GM12872 (cell line): ENCODE measurements around the gene OCEL1.

ENCODE experiments used
- CTCF ChIP-seq: IDR thresholded peaks from 3 replicates; pipeline ENCODE4 v1.5.1; 2011; ENCODE audit warnings: low read depth, mild to moderate bottlenecking, low read length, moderate library complexity; ENCODE audit not compliant: insufficient read depth

Gene OCEL1

GRCh38 chr19:17264641-17264979 is 38.6 kb downstream of the OCEL1 start, which contains the start of gene USHBP1:
TSS of gene USHBP1 (minus strand) at chr19:17264745. CDS start at chr19:17264299, 446 bp downstream.
- TF ChIP-seq CTCF = no peak

GRCh38 chr19:17266026-17266425 is 40.0 kb downstream of the OCEL1 start:
- TF ChIP-seq CTCF = no peak

- no peak for TF ChIP-seq CTCF
These were observed 40.6 kb downstream of the OCEL1 start for GRCh38 chr19:17266589-17266974.

GRCh38 chr19:17266975-17267788 is 41.2 kb downstream of the OCEL1 start, which contains the start of gene BABAM1:
TSS of gene BABAM1 (plus strand) at chr19:17267443. CDS start at chr19:17268807, 1,364 bp downstream.
- no peak for TF ChIP-seq CTCF

- TF ChIP-seq CTCF = no peak
These were observed 42.7 kb downstream of the OCEL1 start for GRCh38 chr19:17268754-17269153.

- no peak for TF ChIP-seq CTCF
These were observed 49.6 kb downstream of the OCEL1 start for GRCh38 chr19:17275441-17276175.
